Measurements from ENCODE around the gene LSG1.

DNA sequence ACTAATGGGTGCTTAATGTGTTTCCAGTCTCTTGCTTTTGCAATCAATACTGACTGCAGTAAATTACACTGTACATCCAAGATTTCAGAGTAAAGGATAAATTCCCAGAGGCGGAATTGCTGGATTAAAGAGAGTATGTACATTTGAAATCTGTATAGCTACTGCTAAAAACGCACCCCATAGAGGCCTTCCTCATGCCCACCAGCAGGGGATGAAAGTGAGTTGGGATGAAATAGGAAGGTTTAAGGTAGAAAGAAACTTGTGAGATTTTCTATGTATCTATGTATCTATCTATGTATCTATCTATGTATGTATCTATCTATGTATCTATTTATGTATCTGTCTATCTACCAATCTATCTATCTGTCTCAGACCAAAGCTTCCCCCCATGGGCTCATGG is 67.2 kb downstream of the LSG1 start:
- TF ChIP-seq CTCF (IDR thresholded peaks at IDR 0.05) = peak in 1 of 6 experiments; percentile 13
- no peak for TF ChIP-seq POLR2A (IDR thresholded peaks at IDR 0.05)
